Body of pancreas (tissue), 4 donors: Measurements from ENCODE around the gene LCN12. TPM values are rescaled to one million over a fixed set of nuclear protein-coding genes. Genes with fewer than 3 reads are reported as not detected.
A peak's percentile ranks its signal among the peaks of the same experiment; 100 is the strongest.

Experiments
- ATAC-seq: fragments of 150-250 bp; one replicate; pipeline ENCODE4 v1.9.1; 2016
- DNase-seq, 4 donors: peaks; one replicate each; pipeline ENCODE4 v3.0.0-alpha.2; 2019
- H3K27ac ChIP-seq, 4 donors: fragments of 200-600 bp; sonication (generic); 1 replicate in 3 of 4; 2 replicates in 1 of 4; pipeline versions ENCODE4 v1.5.1 to v1.6.1; 2016 to 2019; ENCODE audit warnings: mild to moderate bottlenecking in 1 of 4, mixed read lengths in 1 of 4, moderate library complexity in 1 of 4
- H3K27me3 ChIP-seq, 2 donors: fragments of 200-600 bp; sonication (generic); one replicate each; pipeline ENCODE4 v1.6.0; 2016; ENCODE audit warnings: mild to moderate bottlenecking in 1 of 2
- H3K36me3 ChIP-seq, 2 donors: fragments of 200-600 bp; sonication (generic); replicated peaks in 1 of 2; 2 replicates each; pipeline ENCODE4 v1.5.1; 2016; ENCODE audit warnings: low read depth in 2 of 2; ENCODE audit not compliant: insufficient read depth in 1 of 2
- H3K4me1 ChIP-seq: fragments of 200-600 bp; sonication (generic); one replicate; pipeline ENCODE4 v1.6.0; 2016
- H3K4me3 ChIP-seq, 2 donors: fragments of 200-600 bp; sonication (generic); 1 replicate in 1 of 2; 2 replicates in 1 of 2; pipeline ENCODE4 v1.5.1; 2016 to 2019
- H3K9me3 ChIP-seq, 3 donors: fragments of 200-600 bp; sonication (generic); 1 replicate in 2 of 3; 2 replicates in 1 of 3; pipeline ENCODE4 v1.5.1; 2016
- CTCF ChIP-seq, 7 experiments: fragments of 450-650 bp in 4 of 7; fragments of 200-600 bp in 3 of 7; sonication (generic) in 3 of 7; IDR thresholded peaks; one replicate each; pipeline ENCODE4 v1.5.1; 2016 to 2019; ENCODE audit warnings: antibody characterized with exemption in 7 of 7
- POLR2A ChIP-seq, 3 donors: fragments of 450-650 bp; IDR thresholded peaks; one replicate each; pipeline ENCODE4 v1.6.1; 2016; ENCODE audit warnings: antibody characterized with exemption in 3 of 3, mild to moderate bottlenecking in 2 of 3
- WGBS, 2 donors: methylation state at CpG; one replicate each; pipeline ENCODE4 v1.1.5; 2017; 5-methylcytosine and 5-hydroxymethylcytosine counted together
- intact Hi-C: fragments of 100-400 bp; cut with DNase I; formaldehyde crosslinking; loops from one replicate; pipeline ENCODE4 v1.15.1; 2023
- total RNA-seq, 2 donors: library from RNA; depleted of rRNA; stranded (reverse); fragments of >200 nt; gene quantifications; one replicate each; pipeline ENCODE4 v1.1.0, GENCODE V29; 2016

LCN12 gene
- total RNA-seq, 2 donors from 2014 or later: 1.3 to 4.9 TPM

- Histone ChIP-seq H3K9me3 (no peaks in the 10 kb centered on the region), H3K4me3 (no peak overlapping the region), H3K27ac (no peak overlapping the region), H3K36me3 (no peaks in the 10 kb centered on the region), H3K27me3 (no peaks in the 10 kb centered on the region), H3K4me1 (peaks cover 35% of the 10 kb centered on the region)
- intact Hi-C loops: no loop called here
- WGBS, 2 donors: 81 to 82% methylated on average over 25 to 32 of the region's 54 CpGs
- DNase-seq (no peak), ATAC-seq (no peak)
- TF ChIP-seq CTCF (IDR thresholded peaks at IDR 0.05) (no peak), POLR2A (IDR thresholded peaks at IDR 0.05) (no peak)
Measured at GRCh38 chr9:136994180-136994887, 42.3 kb downstream of the LCN12 start.

GRCh38 chr9:136994888-136995230, 42.8 kb downstream of the LCN12 start:
- Histone ChIP-seq H3K27ac (no peak overlapping the region), H3K36me3 (no peaks in the 10 kb centered on the region), H3K27me3 (no peaks in the 10 kb centered on the region), H3K4me1 (peaks cover 35% of the 10 kb centered on the region), H3K4me3 (no peak overlapping the region), H3K9me3 (no peaks in the 10 kb centered on the region)
- ATAC-seq (no peak), DNase-seq (no peak)
- intact Hi-C loops: no loop called here
- 51 to 57% methylated on average over 13 of the region's 40 CpGs for whole genome bisulfite sequencing, 2 donors
- TF ChIP-seq POLR2A (IDR thresholded peaks at IDR 0.05) (no peak), CTCF (IDR thresholded peaks at IDR 0.05) (no peak)

GRCh38 chr9:136995362-136995761, 43.3 kb downstream of the LCN12 start:
- intact Hi-C loops: no loop called here
- Histone ChIP-seq H3K9me3 (no peaks in the 10 kb centered on the region), H3K36me3 (no peaks in the 10 kb centered on the region), H3K4me3 (no peak overlapping the region), H3K4me1 (peaks cover 35% of the 10 kb centered on the region), H3K27me3 (no peaks in the 10 kb centered on the region), H3K27ac (no peak overlapping the region)
- ATAC-seq: no peak
- WGBS, 2 donors: 37 to 42% methylated on average over 12 to 27 of the region's 30 CpGs
- DNase-seq: no peak
- no peak for TF ChIP-seq CTCF (IDR thresholded peaks at IDR 0.05)
- TF ChIP-seq POLR2A (IDR thresholded peaks at IDR 0.05): no peak

GRCh38 chr9:136995772-136996311, 43.8 kb downstream of the LCN12 start:
- H3K9me3 ChIP-seq: no peaks in the 10 kb centered on the region
- no peak overlapping the region for H3K27ac ChIP-seq
- no peaks in the 10 kb centered on the region for H3K27me3 ChIP-seq
- whole genome bisulfite sequencing, 2 donors: 29 to 39% methylated on average over 3 to 7 of the region's 12 CpGs
- TF ChIP-seq POLR2A (IDR thresholded peaks at IDR 0.05): no peak
- TF ChIP-seq CTCF (IDR thresholded peaks at IDR 0.05): no peak
- H3K36me3 ChIP-seq: no peaks in the 10 kb centered on the region
- no peak for ATAC-seq
- intact Hi-C loops: no loop called here
- peaks cover 35% of the 10 kb centered on the region for H3K4me1 ChIP-seq
- DNase-seq: peak in 2 of 4 donors; percentile 45 to 53
- no peak overlapping the region for H3K4me3 ChIP-seq
